Activated naive CD8-positive, alpha-beta T cell treated with anti-CD3 and anti-CD28 coated beads, Interleukin-2, amount 10 ng/mL, durations not matched to agents 7 days and 5 days (primary cell): Measurements from ENCODE around the gene TAB2. TPM values are rescaled to one million over a fixed set of nuclear protein-coding genes. Genes with fewer than 3 reads are reported as not detected.
"Not testable (repeated sequence)": the region's sequence is repeated elsewhere in the genome, so short reads cannot be mapped to it uniquely, and the experiment has no call there.

Experiments used
- ATAC-seq: fragments of 150-1000 bp; cut with Tn5 transposase; one replicate; pipeline ENCODE4 v1.10.0; 2021; ENCODE audit warnings: low read depth, moderate library complexity
- POLR2A ChIA-PET: fragments of 350-600 bp; sonication (Branson Sonifier 250); formaldehyde crosslinking; loops from one replicate; lab custom pipeline; 2021; ENCODE audit warnings: antibody characterized with exemption; lab: Charles Lee
- DNase-seq: peaks from one replicate; pipeline ENCODE4 v3.0.0; 2021
- H3K27ac Mint-ChIP-seq: one replicate; pipeline ENCODE4 v1.8.0; 2022; ENCODE audit warnings: mild to moderate bottlenecking, mixed read lengths
- H3K27me3 Mint-ChIP-seq: one replicate; pipeline ENCODE4 v1.8.0; 2022; ENCODE audit warnings: mild to moderate bottlenecking, moderate library complexity, mixed read lengths
- H3K36me3 Mint-ChIP-seq: one replicate; pipeline ENCODE4 v1.8.0; 2021; ENCODE audit warnings: mild to moderate bottlenecking, mixed read lengths
- H3K4me1 Mint-ChIP-seq: one replicate; pipeline ENCODE4 v1.8.0; 2021; ENCODE audit warnings: mixed read lengths
- H3K4me3 Mint-ChIP-seq: one replicate; pipeline ENCODE4 v1.8.0; 2022; ENCODE audit warnings: mild to moderate bottlenecking, moderate library complexity, mixed read lengths
- H3K9me3 Mint-ChIP-seq: one replicate; pipeline ENCODE4 v1.8.0; 2021; ENCODE audit warnings: mixed read lengths
- total RNA-seq, 2 experiments: library from RNA; stranded (reverse); gene quantifications; one replicate each; pipeline ENCODE4 v1.2.3, GENCODE V29; 2021

Gene TAB2
- total RNA-seq, 2 experiments from 2014 or later = 115 to 130 TPM

- ATAC-seq = peak; percentile 50
- POLR2A ChIA-PET = interaction anchor here (0.7 kb wide), 1 partner anchor 385 kb away, joined by 3 read pairs; no protein-coding TSS in a partner anchor
- H3K4me1 Mint-ChIP-seq = peaks cover 2% of the 10 kb centered on the region
- peak; percentile 26 for DNase-seq
- peaks cover 1% of the 10 kb centered on the region for H3K27me3 Mint-ChIP-seq
- H3K27ac Mint-ChIP-seq = no peak overlapping the region
- H3K4me3 Mint-ChIP-seq = no peak overlapping the region
- H3K36me3 Mint-ChIP-seq = no peaks in the 10 kb centered on the region
- H3K9me3 Mint-ChIP-seq = no peaks in the 10 kb centered on the region
These were observed 134.0 kb downstream of the TAB2 start for GRCh38 chr6:149451376-149452036.

DNA sequence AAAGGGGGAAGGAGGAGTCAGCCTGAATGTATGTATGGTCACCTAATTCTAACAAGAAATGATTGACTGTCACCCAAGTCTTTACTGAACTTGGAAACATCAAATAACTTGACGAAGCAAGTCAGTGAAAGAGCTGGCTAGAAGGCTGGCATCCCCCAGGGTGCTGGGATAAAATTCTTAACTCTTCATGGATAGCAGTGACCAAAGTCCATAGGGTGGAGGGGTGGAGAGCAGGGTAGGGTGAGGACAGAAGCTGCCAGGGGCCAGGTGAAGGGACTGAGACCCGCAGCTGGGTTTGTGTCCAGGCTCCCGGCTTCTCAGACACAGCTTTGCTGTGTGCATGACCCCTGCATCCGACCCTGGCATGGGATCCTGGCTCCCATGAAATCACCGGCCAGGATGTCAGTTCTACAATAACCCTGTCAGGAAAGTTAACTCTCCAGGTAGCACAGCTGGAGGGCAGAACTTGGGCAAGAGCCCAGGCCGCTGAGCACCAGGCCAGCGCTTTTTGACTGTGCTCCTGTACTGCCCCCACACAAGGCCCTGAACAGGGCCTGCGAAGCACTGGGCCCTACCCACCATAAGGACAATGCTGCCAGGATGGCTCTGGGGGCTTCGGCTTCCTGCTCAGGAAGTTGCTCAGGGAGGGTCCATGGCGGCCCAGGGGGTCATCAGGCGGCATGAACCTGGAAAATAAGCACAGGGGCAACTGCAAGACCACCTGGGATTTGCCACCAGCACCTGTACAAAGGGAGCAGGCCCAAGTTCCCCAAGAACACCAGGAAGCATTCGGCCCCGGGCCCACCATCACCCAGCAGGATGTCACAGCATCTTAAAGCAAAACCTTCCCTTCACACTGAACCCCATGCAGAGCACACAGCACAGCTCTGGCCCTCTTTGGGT, 134.8 kb downstream of the TAB2 start:
- H3K9me3 Mint-ChIP-seq = no peaks in the 10 kb centered on the region
- no peak overlapping the region for H3K27ac Mint-ChIP-seq
- peak; percentile 22 for DNase-seq
- H3K4me1 Mint-ChIP-seq = peaks cover 2% of the 10 kb centered on the region
- POLR2A ChIA-PET = interaction anchor here (0.7 kb wide), 1 partner anchor 23 kb away, joined by 7 read pairs; no protein-coding TSS in a partner anchor
- H3K36me3 Mint-ChIP-seq = no peaks in the 10 kb centered on the region
- H3K27me3 Mint-ChIP-seq = peaks cover 1% of the 10 kb centered on the region
- H3K4me3 Mint-ChIP-seq = no peak overlapping the region
- ATAC-seq = no peak

DNA sequence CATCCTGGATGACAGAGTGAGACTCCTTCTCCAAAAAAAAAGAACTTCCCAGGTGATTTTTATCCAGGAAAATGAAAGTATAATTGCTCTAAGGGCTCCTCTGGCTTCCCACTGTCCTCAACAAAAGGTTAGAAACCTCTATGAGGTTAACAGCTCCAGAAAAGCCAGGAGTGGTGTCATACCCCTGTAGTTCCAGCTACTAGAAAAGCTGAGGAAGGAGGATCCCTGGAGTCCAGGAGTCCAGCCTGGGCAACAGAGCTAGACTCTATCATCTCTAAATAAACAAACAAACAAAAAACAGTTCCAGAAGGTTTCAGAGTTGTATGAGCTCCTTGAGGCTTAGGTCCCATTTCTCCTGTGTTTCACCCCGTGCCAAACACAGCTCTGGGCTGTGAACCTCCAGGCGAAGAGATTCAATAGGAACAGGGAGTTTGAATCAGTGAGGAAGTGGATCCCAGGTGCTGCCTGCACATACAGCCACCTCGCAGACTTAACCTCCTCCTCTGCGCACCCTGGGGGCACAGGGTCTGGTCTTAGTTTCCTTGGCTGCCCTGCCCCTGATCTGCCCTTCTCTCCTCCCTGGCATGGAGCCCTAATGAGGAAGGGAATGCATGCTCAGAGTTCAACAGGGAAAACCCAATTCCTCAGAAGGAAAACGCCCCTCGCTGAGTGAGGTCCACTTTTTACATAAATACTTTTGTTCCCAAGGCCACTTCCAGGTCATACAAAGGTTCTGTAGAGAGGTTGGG, 136.3 kb downstream of the TAB2 start:
- H3K4me3 Mint-ChIP-seq = no peak overlapping the region
- H3K36me3 Mint-ChIP-seq = peaks cover 1% of the 10 kb centered on the region
- no peak overlapping the region for H3K27ac Mint-ChIP-seq
- POLR2A ChIA-PET = no interaction called here
- H3K9me3 Mint-ChIP-seq = no peaks in the 10 kb centered on the region
- peaks cover 1% of the 10 kb centered on the region for H3K27me3 Mint-ChIP-seq
- H3K4me1 Mint-ChIP-seq = peaks cover 3% of the 10 kb centered on the region
- ATAC-seq (no peak), DNase-seq (peak; percentile 4)

DNA sequence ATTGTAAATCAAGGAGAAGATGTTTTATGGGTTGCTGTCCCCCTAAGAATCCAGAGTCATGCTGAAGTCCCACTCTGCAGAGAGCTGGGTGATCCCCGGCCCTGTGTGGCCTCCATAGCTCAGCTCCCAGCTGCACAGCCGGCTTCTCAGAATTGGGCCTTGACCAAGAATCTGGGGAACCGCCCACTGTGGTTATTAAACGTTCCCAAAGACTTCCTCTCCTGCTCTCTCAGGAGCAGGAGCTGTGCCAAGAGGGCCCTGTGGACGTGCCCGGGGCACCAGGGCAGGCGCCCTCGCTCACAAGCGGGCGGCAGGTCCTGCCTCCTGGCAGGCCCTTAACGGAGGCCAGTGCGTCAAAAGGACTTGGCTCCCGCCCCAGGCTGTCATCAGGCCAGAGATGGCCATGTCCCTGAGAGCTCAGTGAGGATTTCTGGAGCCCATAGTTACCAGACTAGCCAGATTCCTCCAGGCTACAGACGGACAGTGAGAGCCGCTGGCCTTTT, 136.9 kb downstream of the TAB2 start:
- POLR2A ChIA-PET = no interaction called here
- H3K27me3 Mint-ChIP-seq = peaks cover 1% of the 10 kb centered on the region
- no peaks in the 10 kb centered on the region for H3K9me3 Mint-ChIP-seq
- no peak overlapping the region for H3K27ac Mint-ChIP-seq
- H3K4me3 Mint-ChIP-seq = no peak overlapping the region
- peaks cover 5% of the 10 kb centered on the region for H3K36me3 Mint-ChIP-seq
- peak; percentile 21 for DNase-seq
- no peak for ATAC-seq
- H3K4me1 Mint-ChIP-seq = peaks cover 3% of the 10 kb centered on the region

GRCh38 chr6:149455031-149455732, 137.7 kb downstream of the TAB2 start:
- H3K27me3 Mint-ChIP-seq = peaks cover 1% of the 10 kb centered on the region

DNA sequence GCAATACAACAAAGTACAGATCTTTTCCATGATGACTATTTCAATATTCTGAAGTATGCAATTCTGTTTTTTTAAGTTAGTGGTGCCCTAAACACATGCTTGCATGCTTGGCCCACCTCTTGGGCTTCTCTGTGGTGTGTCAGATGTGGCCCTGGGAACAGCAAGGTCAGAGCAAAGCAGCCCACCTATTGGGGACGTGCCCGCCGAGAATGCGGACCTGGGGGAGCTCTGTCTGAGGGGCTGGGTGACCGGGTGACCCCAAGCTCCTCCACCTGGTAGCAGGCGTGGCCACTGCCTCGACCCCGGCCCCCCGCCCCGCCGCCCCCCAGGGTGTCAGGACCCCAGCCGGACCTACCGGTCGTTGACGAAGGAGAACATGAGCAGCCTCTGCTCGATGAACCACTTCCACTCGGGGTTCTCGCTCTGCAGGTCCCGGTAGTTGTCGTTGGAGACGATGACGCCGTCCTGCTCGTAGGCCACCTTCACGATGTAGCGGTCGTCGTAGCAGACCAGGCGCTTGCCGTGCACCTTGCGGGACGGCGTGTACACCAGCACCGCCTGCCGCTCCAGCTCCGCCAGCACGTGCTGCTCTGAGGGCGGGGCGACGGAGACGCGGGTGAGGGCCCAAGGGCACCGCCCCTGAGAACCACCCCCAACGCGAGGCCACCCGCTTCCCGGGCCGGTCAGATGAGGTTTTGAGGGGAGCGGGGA, 139.0 kb downstream of the TAB2 start:
- Mint-ChIP-seq H3K36me3 (peaks cover 7% of the 10 kb centered on the region), H3K4me3 (no peak overlapping the region), H3K4me1 (peaks cover 3% of the 10 kb centered on the region), H3K9me3 (no peaks in the 10 kb centered on the region), H3K27me3 (peaks cover 1% of the 10 kb centered on the region), H3K27ac (no peak overlapping the region)
- ATAC-seq (no peak), DNase-seq (no peak)
- POLR2A ChIA-PET = no interaction called here

More at GRCh38 chr6:149455031-149455732, 137.7 kb downstream of the TAB2 start:
- H3K9me3 Mint-ChIP-seq = no peaks in the 10 kb centered on the region
- ATAC-seq (no peak), DNase-seq (no peak)
- H3K36me3 Mint-ChIP-seq = peaks cover 7% of the 10 kb centered on the region
- H3K4me1 Mint-ChIP-seq = peaks cover 3% of the 10 kb centered on the region
- H3K27ac Mint-ChIP-seq = no peak overlapping the region
- H3K4me3 Mint-ChIP-seq = no peak overlapping the region
- POLR2A ChIA-PET = no interaction called here

GRCh38 chr6:149457316-149457884, 139.9 kb downstream of the TAB2 start:
- POLR2A ChIA-PET = no interaction called here

GRCh38 chr6:149458196-149458595, 140.7 kb downstream of the TAB2 start:
- Mint-ChIP-seq H3K9me3 (no peaks in the 10 kb centered on the region), H3K4me3 (no peak overlapping the region), H3K36me3 (peaks cover 7% of the 10 kb centered on the region), H3K4me1 (peaks cover 3% of the 10 kb centered on the region), H3K27ac (no peak overlapping the region), H3K27me3 (no peaks in the 10 kb centered on the region)
- POLR2A ChIA-PET = no interaction called here
- ATAC-seq (no peak), DNase-seq (no peak)

More at GRCh38 chr6:149457316-149457884, 139.9 kb downstream of the TAB2 start:
- Mint-ChIP-seq H3K4me3 (no peak overlapping the region), H3K4me1 (peaks cover 3% of the 10 kb centered on the region), H3K27me3 (no peaks in the 10 kb centered on the region), H3K36me3 (peaks cover 7% of the 10 kb centered on the region), H3K27ac (no peak overlapping the region), H3K9me3 (no peaks in the 10 kb centered on the region)
- ATAC-seq = no peak
- no peak for DNase-seq

DNA sequence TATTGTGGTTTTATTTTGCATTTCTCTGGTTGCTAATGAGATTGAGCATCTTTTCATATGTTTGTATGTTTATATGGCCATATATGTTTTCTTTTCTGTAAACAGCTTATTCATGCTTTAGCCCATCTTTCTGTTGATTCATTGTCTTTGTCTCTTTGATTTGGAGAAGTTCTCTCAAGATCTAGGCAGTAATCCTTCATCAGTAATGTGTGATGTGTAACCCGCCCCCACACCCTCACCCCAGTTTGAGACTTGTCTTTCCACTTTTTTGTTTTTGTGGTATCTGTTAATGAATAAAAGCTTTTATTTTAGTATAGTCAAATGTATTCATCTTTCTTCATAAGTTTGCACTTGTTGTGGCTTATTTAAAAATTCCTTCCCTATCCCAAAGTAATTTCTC, 141.3 kb downstream of the TAB2 start:
- Mint-ChIP-seq H3K4me3 (no peak overlapping the region), H3K27ac (no peak overlapping the region), H3K9me3 (no peaks in the 10 kb centered on the region), H3K36me3 (peaks cover 11% of the 10 kb centered on the region), H3K4me1 (peaks cover 3% of the 10 kb centered on the region), H3K27me3 (no peaks in the 10 kb centered on the region)
- ATAC-seq = no peak
- POLR2A ChIA-PET = no interaction called here
- DNase-seq = no peak

DNA sequence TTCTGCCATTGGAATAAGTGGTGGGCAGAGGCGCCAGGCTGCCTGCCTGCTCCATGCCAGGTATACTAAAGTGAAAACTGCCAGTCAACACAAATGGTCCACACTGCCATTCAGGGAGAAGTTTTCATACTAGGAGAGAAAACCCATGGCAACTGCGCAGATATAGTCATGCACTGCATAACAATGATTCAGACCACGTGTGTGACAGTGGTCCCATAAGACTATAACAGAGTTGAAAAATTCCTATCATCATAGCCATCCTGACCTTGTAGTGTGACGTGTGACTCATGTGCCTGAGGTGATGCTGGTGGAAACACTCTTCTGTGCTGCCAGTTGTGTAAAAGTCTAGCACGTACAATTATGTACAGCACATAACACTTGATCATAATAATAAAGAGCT, 142.2 kb downstream of the TAB2 start:
- DNase-seq (no peak), ATAC-seq (no peak)
- Mint-ChIP-seq H3K4me3 (no peak overlapping the region), H3K4me1 (peaks cover 1% of the 10 kb centered on the region), H3K36me3 (peaks cover 12% of the 10 kb centered on the region), H3K27ac (no peak overlapping the region), H3K9me3 (no peaks in the 10 kb centered on the region), H3K27me3 (no peaks in the 10 kb centered on the region)
- POLR2A ChIA-PET = no interaction called here

DNA sequence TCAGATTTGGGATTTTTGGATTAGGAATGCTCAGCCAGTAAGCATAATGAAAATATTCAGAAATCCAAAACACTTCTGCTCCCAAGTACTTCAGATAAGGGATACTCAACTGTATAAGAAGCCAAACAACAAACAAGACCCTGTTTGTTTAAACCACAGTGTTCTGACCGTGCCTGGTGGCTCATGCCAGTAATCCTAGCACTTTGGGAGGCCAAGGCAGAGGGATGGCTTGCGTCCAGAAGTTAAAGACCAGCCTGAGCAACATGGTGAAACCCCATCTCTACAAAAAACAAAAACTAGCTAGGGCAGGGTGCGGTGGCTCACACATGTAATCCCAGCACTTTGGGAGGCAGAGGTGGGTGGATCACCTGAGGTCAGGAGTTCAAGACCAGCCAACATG, 142.7 kb downstream of the TAB2 start:
- H3K36me3 Mint-ChIP-seq = peaks cover 12% of the 10 kb centered on the region
- DNase-seq, H3K4me1 Mint-ChIP-seq, H3K4me3 Mint-ChIP-seq, POLR2A ChIA-PET, H3K27ac Mint-ChIP-seq, H3K9me3 Mint-ChIP-seq, H3K27me3 Mint-ChIP-seq, ATAC-seq: not testable (repeated sequence)
